Right ventricle myocardium inferior (tissue), 1 donor: ENCODE measurements around the gene SET. TPM values are rescaled to one million over a fixed set of nuclear protein-coding genes. Genes with fewer than 3 reads are reported as not detected.
A peak's percentile ranks its signal among the peaks of the same experiment; 100 is the strongest.

Experiments
- ATAC-seq: fragments of 200-7000 bp; cut with Tn5 transposase; one replicate; pipeline ENCODE4 v1.9.1; 2020; ENCODE audit warnings: mild to moderate bottlenecking, moderate library complexity
- DNase-seq: peaks from one replicate; pipeline ENCODE4 v3.0.0; 2021; ENCODE audit errors: missing footprints
- intact Hi-C: fragments of 100-400 bp; cut with DNase I; formaldehyde crosslinking; loops from one replicate; pipeline ENCODE4 v1.11.0; 2022
- total RNA-seq: library from RNA; stranded (reverse); fragmentation: NEBNext Ultra II Directional; extraction: Animal tissue kit (Norgen Biotek cat#: 25700); gene quantifications from one replicate; pipeline ENCODE4 v1.2.1, GENCODE V29; 2021
- donor health status: DM: no; HTN: yes; CAD: no; lungs with severe emphysema.

The SET gene
- total RNA-seq, 1 donor from 2014 or later, result 175 TPM

DNA sequence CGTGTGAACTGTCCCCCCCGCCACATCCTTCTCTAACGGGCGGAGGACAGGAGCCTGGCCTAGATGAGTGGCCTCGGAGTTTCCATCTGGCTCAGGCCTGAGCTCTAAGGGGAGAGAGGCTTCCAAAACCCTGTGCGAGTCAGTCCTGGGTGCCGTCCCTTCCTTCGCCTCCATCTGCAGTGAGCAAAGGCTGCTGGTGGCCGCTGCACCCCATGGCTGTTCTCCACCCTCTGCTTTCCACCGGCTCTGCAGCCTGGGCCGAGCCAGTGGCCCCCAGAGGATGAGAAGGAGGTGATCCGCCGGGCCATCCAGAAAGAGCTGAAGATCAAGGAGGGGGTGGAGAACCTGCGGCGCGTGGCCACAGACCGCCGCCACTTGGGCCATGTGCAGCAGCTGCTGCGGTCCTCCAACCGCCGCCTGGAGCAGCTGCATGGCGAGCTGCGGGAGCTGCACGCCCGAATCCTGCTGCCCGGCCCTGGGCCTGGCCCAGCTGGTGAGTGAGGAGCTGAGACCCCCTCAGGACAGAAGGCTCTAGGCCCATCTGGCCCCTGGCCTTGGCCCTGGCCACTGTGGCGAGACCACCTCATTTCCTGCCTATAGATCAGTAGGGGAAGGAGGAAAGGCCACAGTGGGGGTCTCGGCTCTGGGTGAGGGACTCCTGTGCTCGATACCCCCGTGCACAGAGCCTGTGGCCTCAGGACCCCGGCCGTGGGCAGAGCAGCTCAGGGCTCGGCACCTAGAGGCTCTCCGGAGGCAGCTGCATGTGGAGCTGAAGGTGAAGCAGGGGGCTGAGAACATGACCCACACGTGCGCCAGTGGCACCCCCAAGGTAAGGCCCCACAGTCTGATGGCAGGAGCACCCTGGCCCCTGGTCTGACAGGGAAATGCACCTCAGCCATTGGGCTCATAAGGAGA, 16.3 kb downstream of the SET start:
- DNase-seq (peak; percentile 52), ATAC-seq (no peak)
- intact Hi-C loops, result no loop called here

DNA sequence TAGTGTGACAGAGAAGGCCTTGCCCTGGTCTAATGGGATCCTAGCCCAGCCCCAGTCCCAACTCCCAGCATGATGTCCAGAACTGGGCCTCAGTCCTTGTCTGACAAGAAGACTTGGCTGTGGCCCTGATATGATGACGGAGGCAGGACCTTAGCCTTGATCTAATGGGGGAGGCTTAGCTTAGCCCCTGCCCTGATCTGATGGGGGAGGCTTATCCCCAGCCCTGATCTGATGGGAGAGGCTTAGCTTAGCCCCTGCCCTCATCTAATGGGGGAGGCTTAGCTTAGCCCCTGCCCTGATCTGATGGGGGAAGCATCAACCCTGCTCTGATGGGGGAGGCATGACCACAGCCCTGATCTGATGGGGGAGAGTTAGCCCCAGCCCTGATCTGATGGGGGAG, 17.0 kb downstream of the SET start:
- DNase-seq (no peak), ATAC-seq (no peak)
- intact Hi-C loops, result no loop called here

DNA sequence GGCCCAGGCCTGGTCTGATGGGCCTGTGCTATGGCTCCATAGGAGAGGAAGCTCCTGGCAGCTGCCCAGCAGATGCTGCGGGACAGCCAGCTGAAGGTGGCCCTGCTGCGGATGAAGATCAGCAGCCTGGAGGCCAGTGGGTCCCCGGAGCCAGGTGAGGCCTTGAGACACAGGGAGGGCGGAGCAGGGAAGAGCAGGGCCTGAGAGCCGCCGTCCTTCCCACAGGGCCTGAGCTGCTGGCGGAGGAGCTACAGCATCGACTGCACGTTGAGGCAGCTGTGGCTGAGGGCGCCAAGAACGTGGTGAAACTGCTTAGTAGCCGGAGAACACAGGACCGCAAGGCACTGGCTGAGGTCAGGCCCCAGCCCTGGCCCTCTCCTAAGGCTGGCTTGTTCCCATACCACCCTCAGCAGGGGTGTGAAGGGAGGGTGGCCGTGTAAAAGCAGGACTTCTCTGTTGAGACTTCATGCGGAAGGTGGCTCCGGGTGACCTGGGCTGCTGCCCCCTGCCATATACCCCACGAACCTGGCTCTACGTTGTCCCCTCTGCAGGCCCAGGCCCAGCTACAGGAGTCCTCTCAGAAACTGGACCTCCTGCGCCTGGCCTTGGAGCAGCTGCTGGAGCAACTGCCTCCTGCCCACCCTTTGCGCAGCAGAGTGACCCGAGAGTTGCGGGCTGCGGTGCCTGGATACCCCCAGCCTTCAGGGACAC, 17.8 kb downstream of the SET start:
- DNase-seq (peak; percentile 54), ATAC-seq (no peak)
- intact Hi-C loops, result no loop called here

DNA sequence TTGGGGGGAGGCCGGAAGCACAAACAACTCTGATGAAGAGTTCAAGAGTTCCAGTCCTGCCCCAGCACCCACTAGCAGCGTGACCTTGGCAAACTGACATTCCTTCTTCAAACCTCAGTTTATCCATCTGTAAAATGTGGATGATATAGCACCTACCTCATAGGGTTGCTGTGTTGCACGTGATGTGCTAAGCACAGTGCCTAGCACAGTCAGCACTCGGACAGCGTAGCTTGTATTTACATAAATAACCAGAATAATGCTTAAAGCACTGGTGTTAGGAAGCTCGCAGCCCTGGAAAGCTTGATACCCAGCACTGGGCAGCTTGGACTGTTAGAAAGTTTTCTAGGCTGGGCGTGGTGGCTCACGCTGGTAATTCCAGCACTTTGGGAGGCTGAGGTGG, 18.4 kb downstream of the SET start:
- ATAC-seq (no peak), DNase-seq (peak; percentile 20)
- intact Hi-C loops, result no loop called here

DNA sequence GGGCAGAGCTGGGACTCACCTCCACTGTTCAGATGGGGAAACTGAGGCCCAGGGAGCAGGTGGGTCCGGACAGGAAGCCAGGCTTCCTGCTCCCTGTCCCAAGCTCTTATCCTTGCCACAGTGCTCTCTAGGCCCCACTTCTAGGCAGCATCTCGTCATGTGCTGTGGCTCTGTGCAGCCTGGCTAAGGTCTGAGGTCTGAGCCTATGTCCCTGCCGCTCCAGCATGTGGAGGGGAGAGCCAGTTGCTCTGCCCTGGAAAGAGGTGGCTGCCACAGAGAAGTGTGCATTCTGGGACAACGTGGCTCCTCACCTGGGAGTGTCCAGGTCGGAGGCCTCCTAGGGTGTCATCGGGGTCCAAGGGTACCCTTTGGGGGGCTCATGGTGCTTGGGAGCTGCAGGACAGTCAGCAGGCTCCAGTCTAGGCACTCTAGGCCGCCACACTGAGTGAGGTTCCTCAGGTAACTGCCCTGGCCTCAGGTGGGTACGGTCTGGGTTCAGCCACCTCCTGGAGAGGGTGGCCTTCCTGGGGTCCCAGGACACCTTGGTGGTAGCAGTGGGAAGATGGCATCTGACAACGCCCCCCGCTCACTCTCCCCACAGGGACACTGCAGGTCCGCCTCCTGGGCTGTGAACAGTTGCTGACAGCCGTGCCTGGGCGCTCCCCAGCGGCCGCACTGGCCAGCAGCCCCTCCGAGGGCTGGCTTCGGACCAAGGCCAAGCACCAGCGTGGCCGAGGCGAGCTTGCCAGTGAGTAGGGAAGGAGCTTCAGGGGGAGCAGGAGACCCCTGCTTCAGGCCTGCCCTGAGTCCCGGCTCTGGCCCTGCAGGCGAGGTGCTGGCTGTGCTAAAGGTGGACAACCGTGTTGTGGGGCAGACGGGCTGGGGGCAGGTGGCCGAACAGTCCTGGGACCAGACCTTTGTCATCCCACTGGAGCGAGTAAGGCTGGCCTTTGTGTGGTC, 23.7 kb downstream of the SET start:
- intact Hi-C loops, result no loop called here
- ATAC-seq, result no peak
- peak; percentile 55 for DNase-seq

DNA sequence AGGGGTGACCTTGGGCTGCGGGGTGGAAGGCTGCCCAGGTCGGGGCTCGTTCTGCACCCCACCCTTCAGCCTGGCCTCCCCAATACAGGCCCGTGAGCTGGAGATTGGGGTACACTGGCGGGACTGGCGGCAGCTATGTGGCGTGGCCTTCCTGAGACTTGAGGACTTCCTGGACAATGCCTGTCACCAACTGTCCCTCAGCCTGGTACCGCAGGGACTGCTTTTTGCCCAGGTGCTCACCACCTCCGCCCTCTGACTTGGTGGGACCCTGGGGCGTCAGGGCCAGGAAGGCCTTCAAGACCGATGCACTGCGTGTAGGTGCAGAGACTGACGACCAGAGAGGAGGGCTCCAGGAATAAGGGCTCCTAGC, 24.4 kb downstream of the SET start:
- ATAC-seq (no peak), DNase-seq (peak; percentile 47)
- intact Hi-C loops, result no loop called here

DNA sequence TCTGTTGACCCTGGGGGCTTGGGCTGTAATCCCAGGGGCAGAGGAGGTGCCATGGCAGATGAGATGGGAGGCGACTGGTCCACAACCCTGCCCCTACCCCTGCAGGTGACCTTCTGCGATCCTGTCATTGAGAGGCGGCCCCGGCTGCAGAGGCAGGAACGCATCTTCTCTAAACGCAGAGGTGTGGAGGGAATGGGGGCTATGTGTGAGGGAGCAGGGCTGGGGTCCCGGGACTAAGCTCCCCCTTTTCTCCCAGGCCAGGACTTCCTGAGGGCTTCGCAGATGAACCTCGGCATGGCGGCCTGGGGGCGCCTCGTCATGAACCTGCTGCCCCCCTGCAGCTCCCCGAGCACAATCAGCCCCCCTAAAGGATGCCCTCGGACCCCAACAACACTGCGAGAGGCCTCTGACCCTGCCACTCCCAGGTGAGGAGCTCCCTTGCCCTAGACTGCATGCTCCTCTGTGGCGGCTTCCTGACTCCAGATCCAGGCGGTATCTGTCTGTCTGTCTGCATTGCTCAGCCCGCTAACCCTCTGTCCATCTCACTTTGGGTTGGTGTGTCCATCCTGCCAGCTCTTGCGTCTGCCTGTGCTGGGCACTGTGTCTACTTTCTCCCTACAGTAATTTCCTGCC, 25.0 kb downstream of the SET start:
- peak; percentile 34 for DNase-seq
- intact Hi-C loops, result no loop called here
- ATAC-seq, result no peak

DNA sequence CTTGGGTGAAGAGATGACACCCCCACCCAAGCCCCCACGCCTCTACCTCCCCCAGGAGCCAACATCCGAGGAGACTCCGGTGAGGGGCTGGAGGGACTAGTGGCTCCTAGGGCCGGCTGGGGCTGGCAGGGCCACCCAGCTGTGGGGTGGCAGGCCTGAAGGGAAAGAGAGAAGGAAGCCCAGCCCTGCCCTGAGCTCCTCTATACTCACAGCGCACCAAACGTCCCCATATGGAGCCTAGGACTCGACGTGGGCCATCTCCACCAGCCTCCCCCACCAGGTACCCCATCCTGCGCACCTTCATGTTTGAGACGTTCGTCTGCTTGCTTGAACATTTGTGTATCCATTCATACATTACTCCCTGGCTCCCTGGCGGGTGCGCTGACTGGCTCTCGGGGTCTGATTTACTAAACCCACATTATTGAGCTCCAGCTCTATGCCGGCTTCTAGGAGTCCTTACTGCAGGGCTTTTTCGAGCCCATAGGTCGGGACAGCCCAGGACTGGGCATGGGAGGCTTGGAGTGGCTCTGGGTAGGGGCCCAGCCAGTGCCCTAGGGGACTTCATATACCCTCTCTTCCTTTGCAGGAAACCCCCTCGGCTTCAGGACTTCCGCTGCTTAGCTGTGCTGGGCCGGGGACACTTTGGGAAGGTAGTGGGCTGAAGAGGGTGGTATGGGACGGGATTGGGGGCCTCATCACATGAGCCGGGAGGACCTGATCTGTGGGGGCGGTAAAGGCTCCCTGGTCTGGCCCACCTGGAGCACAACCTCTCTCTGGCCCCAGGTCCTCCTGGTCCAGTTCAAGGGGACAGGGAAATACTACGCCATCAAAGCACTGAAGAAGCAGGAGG, 25.8 kb downstream of the SET start:
- DNase-seq (peak; percentile 47), ATAC-seq (no peak)
- intact Hi-C loops, result no loop called here

DNA sequence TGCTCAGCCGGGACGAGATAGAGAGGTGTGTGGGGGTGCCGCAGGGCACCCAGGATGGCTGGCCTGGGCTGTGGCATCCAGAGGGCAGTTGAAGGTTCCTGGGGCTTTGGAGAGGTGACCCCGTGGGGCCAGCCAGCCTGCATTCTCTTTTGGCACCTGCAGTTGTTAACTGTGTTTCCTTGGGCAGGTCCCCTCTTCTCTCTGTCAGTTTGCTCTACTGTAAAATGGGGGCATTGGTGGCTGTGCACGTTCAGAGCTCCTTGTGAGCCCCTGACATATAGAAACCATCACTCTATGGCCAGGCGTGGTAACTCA, 26.4 kb downstream of the SET start:
- ATAC-seq (no peak), DNase-seq (peak; percentile 9)
- intact Hi-C loops, result no loop called here

DNA sequence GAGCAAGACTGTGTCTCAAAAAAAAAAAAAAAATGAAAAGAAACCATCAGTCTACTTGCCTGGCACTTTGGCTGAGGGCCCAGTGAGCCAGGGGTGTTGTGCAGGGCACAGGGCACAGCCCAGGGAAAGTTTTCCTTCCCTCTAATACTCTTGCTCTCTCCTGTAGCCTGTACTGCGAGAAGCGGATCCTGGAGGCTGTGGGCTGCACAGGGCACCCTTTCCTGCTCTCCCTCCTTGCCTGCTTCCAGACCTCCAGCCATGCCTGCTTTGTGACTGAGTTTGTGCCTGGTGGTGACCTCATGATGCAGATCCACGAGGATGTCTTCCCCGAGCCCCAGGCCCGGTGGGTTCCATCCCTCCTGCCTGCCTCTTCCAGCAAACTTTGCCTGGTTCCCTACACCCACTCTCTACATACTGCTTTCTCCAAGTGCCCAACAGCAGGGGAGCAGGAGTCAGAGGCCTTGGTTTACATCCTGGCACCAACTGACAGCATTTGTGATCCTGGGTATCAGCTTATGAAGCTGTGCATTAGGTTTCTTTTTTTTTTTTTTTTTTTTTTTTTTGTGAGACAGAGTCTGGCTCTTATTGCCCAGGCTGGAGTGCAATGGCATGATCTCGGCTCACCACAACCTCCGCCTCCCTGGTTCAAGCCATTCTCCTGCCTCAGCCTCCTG, 27.7 kb downstream of the SET start:
- intact Hi-C loops, result no loop called here
- DNase-seq (peak; percentile 72), ATAC-seq (no peak)

DNA sequence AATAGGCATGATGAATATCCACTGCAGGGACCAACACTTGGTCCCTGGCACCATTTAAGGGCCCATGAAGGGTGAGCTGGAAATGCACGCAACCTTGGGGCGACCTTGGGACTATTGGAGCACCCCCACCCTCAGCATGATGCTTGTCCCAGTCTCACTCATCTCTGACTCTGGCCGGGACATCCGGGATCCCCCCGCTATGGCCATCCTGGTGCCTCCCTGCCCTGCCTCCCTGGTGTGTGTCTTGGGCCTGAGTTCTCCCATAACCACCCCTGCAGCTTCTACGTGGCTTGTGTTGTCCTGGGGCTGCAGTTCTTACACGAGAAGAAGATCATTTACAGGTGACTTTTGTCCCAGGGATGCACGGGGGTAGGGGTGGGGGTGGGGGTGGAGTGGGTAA, 29.0 kb downstream of the SET start:
- intact Hi-C loops, result no loop called here
- ATAC-seq (no peak), DNase-seq (peak; percentile 37)

DNA sequence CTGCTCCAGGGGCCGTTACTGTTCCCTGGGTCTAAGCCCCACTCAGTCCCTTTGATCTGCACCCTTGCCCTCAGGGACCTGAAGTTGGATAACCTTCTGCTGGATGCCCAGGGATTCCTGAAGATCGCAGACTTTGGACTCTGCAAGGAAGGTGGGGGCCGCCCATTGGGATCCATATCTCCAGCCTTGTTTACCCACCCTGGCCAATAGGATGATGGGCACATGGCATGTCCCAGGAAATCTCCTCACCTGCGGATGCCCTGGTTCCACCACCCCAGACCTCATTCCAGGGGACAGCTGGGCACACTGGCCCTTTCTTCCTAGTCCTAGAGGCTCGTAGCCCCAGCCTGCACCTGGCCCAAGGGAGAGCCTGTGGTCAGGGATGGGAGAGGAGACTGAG, 29.5 kb downstream of the SET start:
- ATAC-seq (no peak), DNase-seq (peak; percentile 11)
- intact Hi-C loops, result no loop called here

DNA sequence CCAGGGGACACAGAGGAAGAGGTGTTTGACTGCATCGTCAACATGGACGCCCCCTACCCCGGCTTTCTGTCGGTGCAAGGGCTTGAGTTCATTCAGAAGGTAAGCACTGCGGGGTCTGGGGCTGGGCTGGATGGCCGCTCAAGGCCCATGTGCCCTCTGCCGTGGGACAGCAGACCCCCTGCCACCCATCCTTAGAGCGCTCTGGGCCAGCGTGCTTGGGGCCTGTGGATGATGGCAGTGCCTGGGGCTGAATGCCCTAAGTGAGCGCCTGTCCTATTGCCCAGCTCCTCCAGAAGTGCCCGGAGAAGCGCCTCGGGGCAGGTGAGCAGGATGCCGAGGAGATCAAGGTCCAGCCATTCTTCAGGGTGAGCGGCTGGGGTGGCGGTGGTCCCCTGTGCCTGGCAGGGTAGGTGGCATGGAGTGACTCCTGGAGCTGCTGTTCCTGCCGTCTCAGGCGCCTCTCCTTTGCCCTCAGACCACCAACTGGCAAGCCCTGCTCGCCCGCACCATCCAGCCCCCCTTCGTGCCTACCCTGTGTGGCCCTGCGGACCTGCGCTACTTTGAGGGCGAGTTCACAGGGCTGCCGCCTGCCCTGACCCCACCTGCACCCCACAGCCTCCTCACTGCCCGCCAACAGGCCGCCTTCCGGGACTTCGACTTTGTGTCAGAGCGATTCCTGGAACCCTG, 31.0 kb downstream of the SET start:
- peak; percentile 60 for DNase-seq
- no peak for ATAC-seq
- intact Hi-C loops, result no loop called here

DNA sequence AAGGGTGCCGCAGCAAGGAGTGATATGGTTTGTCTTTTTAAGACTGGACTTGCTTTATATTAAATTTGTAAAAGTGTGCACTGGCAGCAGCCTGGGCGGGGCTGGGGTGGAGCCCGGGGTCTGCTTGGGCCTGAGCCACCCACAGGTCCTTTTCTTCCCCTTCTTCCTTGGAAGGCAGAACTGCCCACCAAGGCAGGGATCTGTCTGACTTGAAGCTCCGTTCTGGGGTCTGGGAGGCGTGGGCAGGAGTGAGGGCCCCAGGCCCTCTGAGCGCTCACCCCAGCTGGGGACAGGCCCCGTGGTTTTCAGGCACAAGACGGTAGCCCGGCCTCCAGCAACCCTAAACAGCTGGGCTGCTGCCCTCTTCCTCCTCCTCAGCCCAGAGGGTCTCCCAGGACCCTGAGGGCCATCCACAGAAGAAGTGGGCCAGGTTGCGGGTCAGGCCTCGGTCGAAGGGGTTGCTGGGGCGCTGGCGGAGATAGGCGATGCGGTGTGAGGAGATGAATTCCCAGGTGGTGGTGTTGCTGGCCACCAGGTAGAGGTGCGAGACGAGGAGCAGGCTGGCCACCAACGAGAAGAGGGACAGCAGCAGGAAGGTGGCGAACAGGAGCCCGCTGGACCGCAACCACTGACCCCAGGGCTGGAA, 31.9 kb downstream of the SET start:
- intact Hi-C loops, result no loop called here
- DNase-seq, result peak; percentile 41
- ATAC-seq, result no peak

DNA sequence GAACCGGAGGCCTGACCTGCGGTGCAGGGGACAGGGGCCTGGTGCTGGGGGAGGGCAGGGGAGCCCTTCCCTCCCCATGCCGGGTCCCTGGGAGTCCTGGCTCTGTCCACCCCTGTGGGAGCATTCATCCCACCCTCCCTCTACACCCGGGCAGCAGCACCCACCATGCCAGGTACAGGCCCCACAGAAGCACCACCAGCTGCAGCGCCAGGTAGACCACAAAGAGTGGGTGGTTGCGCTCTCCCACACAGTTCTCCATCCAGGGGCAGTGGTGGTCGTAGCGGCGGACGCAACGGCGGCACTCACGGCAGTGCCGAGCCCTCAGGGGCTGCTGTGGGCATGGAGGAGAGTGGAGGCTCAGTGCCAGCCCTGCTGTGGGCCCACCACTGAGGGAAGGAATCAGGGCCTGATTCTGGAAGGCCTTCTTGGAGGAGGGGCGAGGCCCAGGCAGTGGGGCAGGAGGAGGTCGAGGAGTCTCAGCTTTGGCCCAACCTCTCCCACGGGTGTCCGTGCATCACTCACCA, 32.5 kb downstream of the SET start:
- peak; percentile 45 for DNase-seq
- intact Hi-C loops, result no loop called here

More for the DNA sequence above, 32.5 kb downstream of the SET start:
- no peak for ATAC-seq
